Omental fat pad (tissue), 4 donors: ENCODE results near the gene CLCF1. TPM values are rescaled to one million over a fixed set of nuclear protein-coding genes. Genes with fewer than 3 reads are reported as not detected.

Experiments used
- ATAC-seq: fragments of 150-250 bp; one replicate; pipeline ENCODE4 v1.9.1; 2016; ENCODE audit warnings: mild to moderate bottlenecking, moderate library complexity; ENCODE audit not compliant: low FRiP score
- DNase-seq: peaks from one replicate; pipeline ENCODE4 v3.0.0-alpha.2; 2019; ENCODE audit warnings: low spot score
- total RNA-seq, 4 donors: library from RNA; depleted of rRNA; stranded (reverse); fragments of >200 nt; gene quantifications; one replicate each; pipeline ENCODE4 v1.1.0, GENCODE V29; 2016
- TF ChIP-seq, protein P1 (sequence below), 3 donors: fragments of 450-650 bp; IDR thresholded peaks; one replicate each; pipeline ENCODE4 v1.5.1; 2016 to 2017; ENCODE audit warnings: antibody characterized with exemption in 3 of 3, mild to moderate bottlenecking in 3 of 3, moderate library complexity in 2 of 3

CLCF1 gene
- total RNA-seq, 4 donors from 2014 or later, result 4.1 to 51.4 (median 25.1) TPM

DNA sequence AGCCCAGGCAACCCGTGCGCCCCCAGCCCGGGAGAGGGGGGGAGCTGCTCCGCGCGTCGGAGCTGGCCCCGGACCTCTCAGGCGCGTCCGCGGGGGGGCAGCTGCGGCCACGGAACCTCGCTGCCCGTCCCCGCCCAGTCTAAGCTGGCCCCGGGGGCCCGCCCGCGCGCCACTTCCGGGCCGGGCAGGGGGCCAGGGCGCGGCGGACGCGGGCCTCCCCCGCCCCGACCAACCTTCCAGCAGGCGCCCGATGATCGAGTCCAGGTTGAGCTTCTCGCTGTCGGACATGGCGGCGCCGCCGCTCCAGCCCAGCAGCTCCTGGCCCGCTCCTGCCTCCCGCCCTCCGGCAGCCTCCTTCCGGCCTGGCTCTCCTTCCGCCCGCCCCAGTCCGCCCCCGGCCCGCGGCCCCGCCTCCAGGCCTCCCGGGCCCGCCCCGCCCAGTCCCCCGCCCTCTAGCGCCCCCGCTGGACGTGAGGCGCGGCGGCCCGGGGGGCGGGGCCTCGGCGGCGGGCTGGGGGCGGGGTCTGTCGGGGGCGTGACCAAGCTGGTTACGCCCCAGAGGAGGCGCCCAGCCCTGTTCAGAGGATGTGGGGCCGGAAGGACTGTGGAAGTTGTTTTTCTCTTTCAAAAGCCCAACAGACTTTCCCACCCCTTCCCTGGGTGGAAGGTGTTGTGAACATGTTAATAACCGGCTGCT, 28.2 kb upstream of the CLCF1 start, which contains the start of gene PPP1CA:
Gene PPP1CA, minus strand, starts transcription at position 364 of the 697 bp plus-strand sequence. Its CDS starts 76 bp downstream, at position 288.
- DNase-seq, result peak; percentile 73
- TF ChIP-seq, protein P1, sequence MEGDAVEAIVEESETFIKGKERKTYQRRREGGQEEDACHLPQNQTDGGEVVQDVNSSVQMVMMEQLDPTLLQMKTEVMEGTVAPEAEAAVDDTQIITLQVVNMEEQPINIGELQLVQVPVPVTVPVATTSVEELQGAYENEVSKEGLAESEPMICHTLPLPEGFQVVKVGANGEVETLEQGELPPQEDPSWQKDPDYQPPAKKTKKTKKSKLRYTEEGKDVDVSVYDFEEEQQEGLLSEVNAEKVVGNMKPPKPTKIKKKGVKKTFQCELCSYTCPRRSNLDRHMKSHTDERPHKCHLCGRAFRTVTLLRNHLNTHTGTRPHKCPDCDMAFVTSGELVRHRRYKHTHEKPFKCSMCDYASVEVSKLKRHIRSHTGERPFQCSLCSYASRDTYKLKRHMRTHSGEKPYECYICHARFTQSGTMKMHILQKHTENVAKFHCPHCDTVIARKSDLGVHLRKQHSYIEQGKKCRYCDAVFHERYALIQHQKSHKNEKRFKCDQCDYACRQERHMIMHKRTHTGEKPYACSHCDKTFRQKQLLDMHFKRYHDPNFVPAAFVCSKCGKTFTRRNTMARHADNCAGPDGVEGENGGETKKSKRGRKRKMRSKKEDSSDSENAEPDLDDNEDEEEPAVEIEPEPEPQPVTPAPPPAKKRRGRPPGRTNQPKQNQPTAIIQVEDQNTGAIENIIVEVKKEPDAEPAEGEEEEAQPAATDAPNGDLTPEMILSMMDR (IDR thresholded peaks at IDR 0.05), result no peak
- peak; percentile 94 for ATAC-seq

DNA sequence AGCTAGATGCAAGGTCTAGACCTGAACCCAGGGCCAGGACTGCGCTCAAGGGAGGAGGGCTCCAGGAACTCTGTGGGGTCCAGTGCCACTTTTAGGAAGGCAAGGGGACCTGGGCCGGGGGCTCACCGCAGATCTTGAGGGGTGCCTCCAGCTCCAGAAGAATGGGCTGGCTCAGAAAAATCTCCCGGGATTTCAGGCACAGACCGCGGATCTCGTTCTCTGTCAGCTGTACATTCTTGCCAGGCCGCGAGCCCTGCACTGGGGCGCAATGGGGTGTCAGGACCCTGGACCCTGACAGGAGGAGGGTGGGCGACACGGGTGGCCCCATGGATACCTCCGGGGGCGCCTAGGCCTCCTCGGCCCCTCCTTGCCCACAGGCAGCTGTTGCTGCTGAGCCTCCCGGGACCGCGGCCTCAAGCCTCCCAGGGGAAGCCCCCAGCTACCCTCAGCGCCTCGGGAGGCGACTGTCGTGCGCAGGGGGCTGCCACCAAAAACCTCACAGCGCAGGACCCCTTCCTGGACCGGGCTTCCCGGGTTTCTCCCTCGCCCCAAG, 27.6 kb upstream of the CLCF1 start:
- ATAC-seq (peak; percentile 1), DNase-seq (no peak)
- TF ChIP-seq, protein P1 (IDR thresholded peaks at IDR 0.05), result no peak

DNA sequence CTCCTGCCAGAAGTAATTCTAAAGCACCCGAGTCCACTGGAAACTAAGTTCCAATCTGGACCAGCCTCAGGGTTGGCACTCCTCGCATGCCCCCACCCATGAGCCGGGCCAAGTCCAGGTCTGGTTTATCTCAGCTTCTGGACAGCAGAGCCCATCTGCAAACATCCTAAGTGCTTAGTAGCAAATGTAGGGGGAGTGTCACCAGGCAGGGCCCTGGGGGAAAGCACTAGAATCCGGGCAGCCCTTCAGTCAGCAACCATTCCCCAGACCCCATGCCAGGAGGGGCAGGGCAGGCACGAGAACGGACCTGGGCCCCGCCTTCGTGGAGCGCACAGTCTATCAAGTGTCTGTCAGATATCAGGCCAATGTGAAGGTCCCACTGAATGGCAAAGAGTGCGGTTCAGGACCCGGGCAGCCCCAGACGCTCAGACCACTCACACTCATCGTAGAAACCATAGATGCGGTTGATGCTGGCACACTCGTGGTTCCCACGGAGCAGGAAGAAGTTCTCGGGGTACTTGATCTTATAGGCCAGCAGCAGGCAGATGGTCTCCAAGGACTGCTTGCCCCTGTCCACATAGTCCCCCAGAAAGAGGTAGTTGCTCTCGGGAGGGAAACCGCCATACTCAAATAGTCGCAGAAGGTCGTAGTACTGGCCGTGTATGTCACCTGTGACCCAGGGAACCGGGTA, 27.0 kb upstream of the CLCF1 start:
- TF ChIP-seq, protein P1 (IDR thresholded peaks at IDR 0.05), result no peak
- DNase-seq (no peak), ATAC-seq (no peak)

DNA sequence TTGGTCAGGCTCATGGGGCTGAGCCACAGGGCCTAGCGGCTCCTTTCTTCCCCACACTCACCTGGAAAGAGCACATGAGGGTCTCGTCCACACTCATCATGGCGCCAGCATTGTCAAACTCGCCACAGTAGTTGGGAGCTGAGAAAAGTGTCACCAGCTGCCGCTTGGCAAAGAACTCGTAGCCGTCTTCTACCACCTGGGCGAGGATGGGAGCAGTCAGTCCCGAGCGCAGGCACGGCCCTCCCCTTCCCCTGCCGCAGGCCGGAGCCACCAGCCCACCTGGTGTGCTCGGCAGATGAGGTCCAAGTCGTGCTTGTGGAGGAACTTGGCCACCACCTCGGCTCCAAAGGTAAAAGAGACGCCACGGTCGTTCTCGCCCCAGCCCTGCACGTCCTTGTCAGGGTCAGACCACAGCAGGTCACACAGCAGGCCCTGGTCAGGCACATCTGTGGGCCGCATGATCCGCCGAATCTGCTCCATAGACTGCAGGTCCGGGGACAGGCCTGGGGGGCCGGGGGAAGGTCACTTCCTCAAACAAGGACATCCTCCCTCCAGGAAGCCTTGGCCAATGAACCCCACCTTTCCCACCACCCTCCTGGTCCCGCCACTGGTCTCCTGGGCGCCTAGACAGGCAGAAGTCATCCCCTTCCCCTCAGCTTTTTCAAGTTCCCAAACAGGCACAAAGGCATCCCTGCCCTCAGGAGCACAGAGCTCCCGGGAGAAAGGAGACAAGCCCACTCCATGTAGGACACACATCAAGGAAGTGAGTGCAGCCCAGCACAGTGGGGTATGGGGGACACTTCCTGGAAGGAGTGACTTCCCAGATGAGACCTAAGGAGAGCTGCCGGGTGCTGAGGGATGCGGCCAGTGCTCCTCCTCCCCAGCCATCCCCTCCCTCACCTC, 25.5 kb upstream of the CLCF1 start:
- DNase-seq, result no peak
- TF ChIP-seq, protein P1 (IDR thresholded peaks at IDR 0.05), result no peak
- no peak for ATAC-seq

DNA sequence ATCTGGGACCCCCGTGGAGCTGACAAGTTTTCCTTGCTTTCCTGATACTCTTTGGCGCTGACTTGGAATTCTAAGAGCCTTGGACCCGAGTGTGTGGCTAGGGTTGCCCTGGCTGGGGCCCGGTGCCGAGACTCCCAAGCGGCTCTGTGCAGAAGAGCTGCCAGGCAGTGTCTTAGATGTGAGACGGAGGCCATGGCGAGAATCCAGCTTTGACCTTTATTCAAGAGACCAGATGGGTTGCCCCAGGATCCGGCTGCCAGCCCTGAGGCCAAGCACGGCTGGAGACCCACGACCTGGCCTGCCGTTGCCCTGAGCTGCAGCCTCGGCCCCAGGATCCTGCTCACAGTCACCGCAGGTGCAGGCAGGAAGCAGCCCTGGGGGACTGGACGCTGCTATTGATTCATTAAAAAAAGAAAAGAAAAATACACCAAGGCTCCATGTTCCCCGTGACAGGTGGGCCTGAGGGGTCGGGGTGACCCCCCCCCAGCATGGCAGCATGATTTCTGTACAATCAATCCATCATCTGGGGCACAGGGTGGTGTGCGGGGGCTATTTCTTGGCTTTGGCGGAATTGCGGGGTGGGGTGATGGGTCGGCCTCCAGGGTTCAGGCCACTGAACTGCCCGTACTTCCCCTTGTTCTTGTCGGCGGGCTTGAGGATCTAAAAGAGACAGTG, 24.7 kb upstream of the CLCF1 start:
- DNase-seq (no peak), ATAC-seq (no peak)
- TF ChIP-seq, protein P1 (IDR thresholded peaks at IDR 0.05), result no peak

DNA sequence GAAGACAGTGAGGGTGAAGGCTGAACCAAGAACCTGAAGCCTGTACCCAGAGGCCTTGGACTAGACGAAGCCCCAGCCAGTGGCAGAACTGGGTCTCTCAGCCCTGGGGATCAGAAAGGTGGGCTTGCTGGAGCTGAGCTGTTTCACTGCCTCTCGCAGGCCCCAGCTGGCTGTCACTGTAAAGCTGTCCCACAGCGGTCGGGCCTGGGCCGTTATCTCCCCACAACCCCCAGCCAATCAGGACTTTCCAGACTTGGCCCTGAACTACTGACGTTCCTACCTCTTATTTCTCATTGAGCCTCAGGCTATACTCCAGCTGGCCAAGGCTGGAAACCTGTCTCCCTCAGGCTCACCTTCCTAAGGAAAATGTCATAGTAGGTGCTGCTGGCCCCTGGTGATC, 24.1 kb upstream of the CLCF1 start:
- ATAC-seq, result no peak
- DNase-seq, result no peak
- TF ChIP-seq, protein P1 (IDR thresholded peaks at IDR 0.05), result no peak
